Endothelial cell of umbilical vein (primary cell): ENCODE measurements around the gene ZNF543.

Experiments used
- CTCF ChIP-seq, 2 donors: IDR thresholded peaks; 1 replicate in 1 of 2; 2 replicates in 1 of 2; pipeline ENCODE4 v1.5.1; 2011; ENCODE audit warnings: low read length in 2 of 2, mild to moderate bottlenecking in 2 of 2, moderate library complexity in 2 of 2, control low read depth in 1 of 2, inconsistent platforms in 1 of 2, low read depth in 1 of 2; ENCODE audit not compliant: insufficient read depth in 1 of 2; ENCODE audit errors: extremely low read depth in 1 of 2
- MYC ChIP-seq: IDR thresholded peaks from one replicate; pipeline ENCODE4 v1.6.1; 2011; ENCODE audit warnings: mild to moderate bottlenecking, low read depth, low read length
- POLR2A ChIP-seq: IDR thresholded peaks from 2 replicates; pipeline ENCODE4 v1.6.1; 2012; ENCODE audit warnings: low read depth, mild to moderate bottlenecking, control low read depth, low read length

GRCh38 chr19:57366776-57367175, 46.5 kb downstream of the ZNF543 start:
- TF ChIP-seq MYC: no peak
- no peak for TF ChIP-seq POLR2A
- no peak for TF ChIP-seq CTCF (IDR thresholded peaks at IDR 0.05; ENCODE audit: extremely low read depth in 1 of 2, insufficient read depth in 1 of 2, low read depth in 1 of 2, low read length in 2 of 2)
